HEK293 (cell line): ENCODE results near the gene TLE1.

Experiments used
- TCF7L2 ChIP-seq: IDR thresholded peaks from 2 replicates; pipeline ENCODE4 v1.6.1; 2011; ENCODE audit warnings: low read depth, mild to moderate bottlenecking, inconsistent platforms, low read length, moderate library complexity, borderline replicate concordance
- YY1 ChIP-seq: fragments of 450-650 bp; formaldehyde crosslinking; IDR thresholded peaks from 2 replicates; pipeline ENCODE4 v1.5.1; 2018; ENCODE audit warnings: missing biosample characterization, missing genetic modification characterization
- ZBTB17 ChIP-seq: fragments of 450-650 bp; formaldehyde crosslinking; IDR thresholded peaks from 2 replicates; pipeline ENCODE4 v1.5.1; 2016; ENCODE audit warnings: missing biosample characterization, missing genetic modification characterization
- ZBTB20 ChIP-seq: fragments of 450-650 bp; formaldehyde crosslinking; IDR thresholded peaks from 2 replicates; pipeline ENCODE4 v1.5.1; 2016; ENCODE audit warnings: missing biosample characterization, missing genetic modification characterization
- ZNF324 ChIP-seq: fragments of 450-650 bp; formaldehyde crosslinking; IDR thresholded peaks from 2 replicates; pipeline ENCODE4 v1.5.1; 2016; ENCODE audit warnings: missing biosample characterization, missing genetic modification characterization
- ZNF623 ChIP-seq: fragments of 450-650 bp; formaldehyde crosslinking; IDR thresholded peaks from 2 replicates; pipeline ENCODE4 v1.5.1; 2016; ENCODE audit warnings: missing biosample characterization, missing genetic modification characterization
- ZNF629 ChIP-seq: fragments of 450-650 bp; formaldehyde crosslinking; IDR thresholded peaks from 2 replicates; pipeline ENCODE4 v1.5.1; 2017; ENCODE audit warnings: missing biosample characterization, missing genetic modification characterization
- TF ChIP-seq, protein P1 (sequence below): fragments of 450-650 bp; formaldehyde crosslinking; IDR thresholded peaks from 2 replicates; pipeline ENCODE4 v1.5.1; 2016; ENCODE audit warnings: missing biosample characterization, missing genetic modification characterization
- TF ChIP-seq, protein P2 (sequence below): fragments of 450-650 bp; formaldehyde crosslinking; conservative IDR thresholded peaks from 2 replicates; pipeline ENCODE4 v1.5.1; 2016; ENCODE audit warnings: low read depth, missing biosample characterization, missing genetic modification characterization

DNA sequence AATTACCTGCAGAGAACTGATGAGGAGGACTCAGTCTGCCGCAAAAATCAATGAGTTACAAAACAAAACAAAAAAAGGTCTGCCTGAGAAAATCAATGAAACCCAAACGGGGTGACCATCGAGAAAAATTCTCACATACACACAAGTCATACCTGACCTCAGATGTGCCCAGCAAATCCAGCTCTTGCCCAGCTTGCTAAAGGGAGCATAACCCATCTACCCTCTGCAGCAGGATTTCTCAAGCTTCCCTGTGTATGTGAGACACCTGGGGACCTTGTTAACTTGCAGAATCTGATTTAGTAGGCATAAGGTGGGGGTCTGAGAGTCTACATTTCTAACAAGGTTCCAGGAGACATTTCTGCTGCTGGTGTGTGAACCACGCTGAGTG, 126.3 kb downstream of the TLE1 start:
- TF ChIP-seq, protein P1, sequence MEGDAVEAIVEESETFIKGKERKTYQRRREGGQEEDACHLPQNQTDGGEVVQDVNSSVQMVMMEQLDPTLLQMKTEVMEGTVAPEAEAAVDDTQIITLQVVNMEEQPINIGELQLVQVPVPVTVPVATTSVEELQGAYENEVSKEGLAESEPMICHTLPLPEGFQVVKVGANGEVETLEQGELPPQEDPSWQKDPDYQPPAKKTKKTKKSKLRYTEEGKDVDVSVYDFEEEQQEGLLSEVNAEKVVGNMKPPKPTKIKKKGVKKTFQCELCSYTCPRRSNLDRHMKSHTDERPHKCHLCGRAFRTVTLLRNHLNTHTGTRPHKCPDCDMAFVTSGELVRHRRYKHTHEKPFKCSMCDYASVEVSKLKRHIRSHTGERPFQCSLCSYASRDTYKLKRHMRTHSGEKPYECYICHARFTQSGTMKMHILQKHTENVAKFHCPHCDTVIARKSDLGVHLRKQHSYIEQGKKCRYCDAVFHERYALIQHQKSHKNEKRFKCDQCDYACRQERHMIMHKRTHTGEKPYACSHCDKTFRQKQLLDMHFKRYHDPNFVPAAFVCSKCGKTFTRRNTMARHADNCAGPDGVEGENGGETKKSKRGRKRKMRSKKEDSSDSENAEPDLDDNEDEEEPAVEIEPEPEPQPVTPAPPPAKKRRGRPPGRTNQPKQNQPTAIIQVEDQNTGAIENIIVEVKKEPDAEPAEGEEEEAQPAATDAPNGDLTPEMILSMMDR: no peak
- no peak for TF ChIP-seq ZBTB17 (tag by site-specific recombination)
- TF ChIP-seq, protein P2, sequence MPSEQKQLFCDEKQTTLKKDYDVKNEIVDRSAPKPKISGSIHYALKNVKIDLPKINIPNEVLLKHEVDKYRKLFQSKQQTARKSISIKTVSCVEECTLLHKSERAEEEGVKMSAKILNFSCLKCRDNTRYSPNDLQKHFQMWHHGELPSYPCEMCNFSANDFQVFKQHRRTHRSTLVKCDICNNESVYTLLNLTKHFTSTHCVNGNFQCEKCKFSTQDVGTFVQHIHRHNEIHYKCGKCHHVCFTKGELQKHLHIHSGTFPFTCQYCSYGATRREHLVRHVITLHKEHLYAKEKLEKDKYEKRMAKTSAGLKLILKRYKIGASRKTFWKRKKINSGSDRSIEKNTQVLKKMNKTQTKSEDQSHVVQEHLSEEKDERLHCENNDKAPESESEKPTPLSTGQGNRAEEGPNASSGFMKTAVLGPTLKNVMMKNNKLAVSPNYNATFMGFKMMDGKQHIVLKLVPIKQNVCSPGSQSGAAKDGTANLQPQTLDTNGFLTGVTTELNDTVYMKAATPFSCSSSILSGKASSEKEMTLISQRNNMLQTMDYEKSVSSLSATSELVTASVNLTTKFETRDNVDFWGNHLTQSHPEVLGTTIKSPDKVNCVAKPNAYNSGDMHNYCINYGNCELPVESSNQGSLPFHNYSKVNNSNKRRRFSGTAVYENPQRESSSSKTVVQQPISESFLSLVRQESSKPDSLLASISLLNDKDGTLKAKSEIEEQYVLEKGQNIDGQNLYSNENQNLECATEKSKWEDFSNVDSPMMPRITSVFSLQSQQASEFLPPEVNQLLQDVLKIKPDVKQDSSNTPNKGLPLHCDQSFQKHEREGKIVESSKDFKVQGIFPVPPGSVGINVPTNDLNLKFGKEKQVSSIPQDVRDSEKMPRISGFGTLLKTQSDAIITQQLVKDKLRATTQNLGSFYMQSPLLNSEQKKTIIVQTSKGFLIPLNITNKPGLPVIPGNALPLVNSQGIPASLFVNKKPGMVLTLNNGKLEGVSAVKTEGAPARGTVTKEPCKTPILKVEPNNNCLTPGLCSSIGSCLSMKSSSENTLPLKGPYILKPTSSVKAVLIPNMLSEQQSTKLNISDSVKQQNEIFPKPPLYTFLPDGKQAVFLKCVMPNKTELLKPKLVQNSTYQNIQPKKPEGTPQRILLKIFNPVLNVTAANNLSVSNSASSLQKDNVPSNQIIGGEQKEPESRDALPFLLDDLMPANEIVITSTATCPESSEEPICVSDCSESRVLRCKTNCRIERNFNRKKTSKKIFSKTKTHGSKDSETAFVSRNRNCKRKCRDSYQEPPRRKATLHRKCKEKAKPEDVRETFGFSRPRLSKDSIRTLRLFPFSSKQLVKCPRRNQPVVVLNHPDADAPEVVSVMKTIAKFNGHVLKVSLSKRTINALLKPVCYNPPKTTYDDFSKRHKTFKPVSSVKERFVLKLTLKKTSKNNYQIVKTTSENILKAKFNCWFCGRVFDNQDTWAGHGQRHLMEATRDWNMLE (tag by site-specific recombination): no peak
- TF ChIP-seq YY1: no peak
- TF ChIP-seq ZNF324 (tag by site-specific recombination): no peak
- no peak for TF ChIP-seq ZNF629 (tag by site-specific recombination)
- TF ChIP-seq TCF7L2: no peak
- no peak for TF ChIP-seq ZBTB20 (tag by site-specific recombination)
- TF ChIP-seq ZNF623 (tag by site-specific recombination): no peak
